Nephron progenitor cell (in vitro differentiated cells): ENCODE measurements around the gene AOPEP.
"Not testable (repeated sequence)": the region's sequence is repeated elsewhere in the genome, so short reads cannot be mapped to it uniquely, and the experiment has no call there.

Source experiments
- DNase-seq: peaks from one replicate; pipeline ENCODE4 v3.0.0; 2021
- H3K27ac Mint-ChIP-seq: 2 replicates; pipeline ENCODE4 v1.8.0; 2021; ENCODE audit warnings: mild to moderate bottlenecking, moderate library complexity, mixed read lengths
- H3K27me3 Mint-ChIP-seq: 2 replicates; pipeline ENCODE4 v1.8.0; 2021; ENCODE audit warnings: mild to moderate bottlenecking, low read depth, mixed read lengths; ENCODE audit not compliant: poor library complexity
- H3K36me3 Mint-ChIP-seq: 2 replicates; pipeline ENCODE4 v1.8.0; 2021; ENCODE audit warnings: low read depth, mixed read lengths
- H3K4me1 Mint-ChIP-seq: 2 replicates; pipeline ENCODE4 v1.8.0; 2021; ENCODE audit warnings: mixed read lengths
- H3K4me3 Mint-ChIP-seq: 2 replicates; pipeline ENCODE4 v1.8.0; 2021; ENCODE audit warnings: mild to moderate bottlenecking, moderate library complexity, mixed read lengths
- H3K9me3 Mint-ChIP-seq: 2 replicates; pipeline ENCODE4 v1.8.0; 2021; ENCODE audit warnings: mild to moderate bottlenecking, moderate library complexity, mixed read lengths
- TF ChIP-seq, protein P1 (sequence below): fragments of 200-600 bp; sonication (generic); IDR thresholded peaks from 2 replicates; pipeline ENCODE4 v1.5.0; 2021; ENCODE audit warnings: antibody characterized with exemption

Gene AOPEP

DNA sequence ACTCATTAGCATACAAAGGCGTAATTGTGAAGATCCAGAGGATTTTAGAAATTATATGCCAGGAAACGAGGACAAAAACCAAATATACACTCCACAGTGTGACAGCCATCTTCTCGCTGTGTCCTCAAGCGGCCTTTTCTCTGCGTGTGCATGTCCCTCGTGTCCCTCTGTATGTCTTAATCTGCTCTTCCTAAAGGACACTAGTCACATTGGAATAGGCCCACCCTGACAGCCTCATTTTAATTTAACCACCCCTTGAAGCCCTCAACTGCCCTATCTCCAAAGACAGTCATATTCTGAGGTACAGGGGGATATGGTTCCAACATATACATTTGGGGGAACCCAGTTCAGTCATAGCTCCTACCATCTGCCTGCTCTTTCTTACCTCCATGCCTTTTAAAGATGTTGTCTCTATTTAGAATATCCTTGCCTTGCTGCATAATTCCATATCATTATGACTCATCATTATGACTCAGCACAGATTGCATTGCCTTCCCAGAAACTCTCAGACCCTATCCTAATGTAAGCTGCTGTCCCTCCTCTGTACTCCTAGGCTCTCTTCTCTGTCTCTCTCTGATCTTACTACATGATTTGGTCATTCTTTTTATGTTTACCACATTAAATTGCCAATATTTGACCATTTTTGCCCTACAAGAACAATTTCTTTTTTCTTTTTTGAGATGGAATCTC, 210.9 kb downstream of the AOPEP start:
- DNase-seq: no peak
- H3K27ac Mint-ChIP-seq: no peak overlapping the region
- H3K4me3 Mint-ChIP-seq: no peak overlapping the region
- TF ChIP-seq, protein P1, sequence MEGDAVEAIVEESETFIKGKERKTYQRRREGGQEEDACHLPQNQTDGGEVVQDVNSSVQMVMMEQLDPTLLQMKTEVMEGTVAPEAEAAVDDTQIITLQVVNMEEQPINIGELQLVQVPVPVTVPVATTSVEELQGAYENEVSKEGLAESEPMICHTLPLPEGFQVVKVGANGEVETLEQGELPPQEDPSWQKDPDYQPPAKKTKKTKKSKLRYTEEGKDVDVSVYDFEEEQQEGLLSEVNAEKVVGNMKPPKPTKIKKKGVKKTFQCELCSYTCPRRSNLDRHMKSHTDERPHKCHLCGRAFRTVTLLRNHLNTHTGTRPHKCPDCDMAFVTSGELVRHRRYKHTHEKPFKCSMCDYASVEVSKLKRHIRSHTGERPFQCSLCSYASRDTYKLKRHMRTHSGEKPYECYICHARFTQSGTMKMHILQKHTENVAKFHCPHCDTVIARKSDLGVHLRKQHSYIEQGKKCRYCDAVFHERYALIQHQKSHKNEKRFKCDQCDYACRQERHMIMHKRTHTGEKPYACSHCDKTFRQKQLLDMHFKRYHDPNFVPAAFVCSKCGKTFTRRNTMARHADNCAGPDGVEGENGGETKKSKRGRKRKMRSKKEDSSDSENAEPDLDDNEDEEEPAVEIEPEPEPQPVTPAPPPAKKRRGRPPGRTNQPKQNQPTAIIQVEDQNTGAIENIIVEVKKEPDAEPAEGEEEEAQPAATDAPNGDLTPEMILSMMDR: no peak
- H3K36me3 Mint-ChIP-seq: peaks cover 10% of the 10 kb centered on the region
- H3K9me3 Mint-ChIP-seq: no peaks in the 10 kb centered on the region
- peaks cover 36% of the 10 kb centered on the region for H3K4me1 Mint-ChIP-seq
- no peaks in the 10 kb centered on the region for H3K27me3 Mint-ChIP-seq

DNA sequence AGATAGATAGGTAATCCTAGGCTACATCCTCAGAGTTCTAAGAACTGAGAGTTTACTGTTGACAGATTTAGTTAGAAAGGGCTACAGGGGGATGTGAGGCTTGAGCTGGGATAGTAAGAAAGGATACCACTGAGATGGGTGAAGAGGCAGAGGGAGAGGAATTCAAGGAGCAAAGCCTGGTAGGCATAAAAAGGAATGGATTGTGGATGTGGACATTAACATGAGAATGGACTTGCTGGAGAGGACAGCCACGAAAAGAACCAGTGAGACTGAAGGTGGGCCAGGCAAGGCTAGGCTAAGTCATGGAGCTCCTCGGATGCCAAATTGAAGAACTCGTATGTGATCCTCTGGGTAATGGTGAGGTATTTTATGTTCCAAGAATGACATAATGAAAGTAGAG, 211.9 kb downstream of the AOPEP start:
- Mint-ChIP-seq H3K36me3 (peaks cover 17% of the 10 kb centered on the region), H3K27me3 (no peaks in the 10 kb centered on the region), H3K9me3 (peaks cover 4% of the 10 kb centered on the region), H3K4me1 (peaks cover 29% of the 10 kb centered on the region), H3K27ac (peak overlapping the region; percentile 3), H3K4me3 (no peak overlapping the region)
- TF ChIP-seq, protein P1: no peak
- DNase-seq: no peak

DNA sequence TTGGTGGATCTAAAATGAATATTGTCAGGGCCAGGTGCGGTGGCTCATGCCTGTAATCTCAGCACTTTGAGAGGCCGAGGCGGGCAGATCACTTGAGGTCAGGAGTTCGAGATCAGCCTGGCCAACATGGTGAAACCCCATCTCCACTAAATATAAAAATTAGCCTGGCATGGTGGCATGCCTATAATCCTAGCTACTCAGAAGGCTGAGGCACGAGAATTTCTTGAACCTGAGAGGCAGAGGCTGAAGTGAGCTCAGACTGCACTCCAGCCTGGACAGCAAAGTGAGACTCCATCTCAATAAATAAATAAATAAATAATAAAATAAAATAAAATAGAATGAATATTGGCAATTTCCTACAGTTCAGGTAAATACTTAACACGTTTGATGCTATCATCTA, 213.8 kb downstream of the AOPEP start:
- not testable (repeated sequence) for H3K9me3 Mint-ChIP-seq, DNase-seq, H3K4me3 Mint-ChIP-seq, H3K27ac Mint-ChIP-seq, H3K27me3 Mint-ChIP-seq
- Mint-ChIP-seq H3K4me1 (peaks cover 26% of the 10 kb centered on the region), H3K36me3 (peaks cover 21% of the 10 kb centered on the region)

DNA sequence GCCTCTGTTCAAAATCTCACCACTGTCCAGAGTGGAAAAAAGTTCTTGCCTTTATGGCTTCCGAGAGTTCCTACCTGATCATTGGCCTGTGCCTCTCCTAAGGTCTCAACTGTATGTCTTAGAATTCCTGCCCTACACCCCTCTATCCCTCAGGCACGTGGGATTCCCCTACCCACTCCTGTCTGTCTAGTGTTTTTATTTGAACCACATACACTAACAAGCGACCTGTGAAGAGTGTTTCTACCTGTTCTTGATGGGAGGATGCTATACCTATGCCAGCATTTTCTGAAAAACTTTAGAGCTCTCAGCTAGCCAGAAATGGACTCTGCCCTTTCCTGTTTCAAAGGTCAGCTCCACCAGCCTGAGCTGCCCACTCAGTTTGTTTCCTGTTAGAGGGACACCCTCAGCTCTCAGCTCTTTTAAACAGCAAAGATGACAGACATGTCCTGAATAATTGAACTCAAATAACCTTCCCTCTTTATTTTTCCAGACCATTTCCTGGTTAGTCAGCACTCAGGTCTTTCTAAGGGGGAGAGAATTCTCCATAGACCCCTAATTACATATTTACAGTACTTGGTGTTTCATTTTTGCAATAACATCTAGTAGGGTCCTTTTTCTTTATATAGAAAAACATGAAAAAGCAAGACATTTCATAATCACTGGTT, 214.8 kb downstream of the AOPEP start:
- H3K27ac Mint-ChIP-seq: no peak overlapping the region
- peaks cover 4% of the 10 kb centered on the region for H3K9me3 Mint-ChIP-seq
- TF ChIP-seq, protein P1: no peak
- no peak overlapping the region for H3K4me3 Mint-ChIP-seq
- H3K4me1 Mint-ChIP-seq: peaks cover 24% of the 10 kb centered on the region
- H3K36me3 Mint-ChIP-seq: peaks cover 28% of the 10 kb centered on the region
- no peak for DNase-seq
- no peaks in the 10 kb centered on the region for H3K27me3 Mint-ChIP-seq

DNA sequence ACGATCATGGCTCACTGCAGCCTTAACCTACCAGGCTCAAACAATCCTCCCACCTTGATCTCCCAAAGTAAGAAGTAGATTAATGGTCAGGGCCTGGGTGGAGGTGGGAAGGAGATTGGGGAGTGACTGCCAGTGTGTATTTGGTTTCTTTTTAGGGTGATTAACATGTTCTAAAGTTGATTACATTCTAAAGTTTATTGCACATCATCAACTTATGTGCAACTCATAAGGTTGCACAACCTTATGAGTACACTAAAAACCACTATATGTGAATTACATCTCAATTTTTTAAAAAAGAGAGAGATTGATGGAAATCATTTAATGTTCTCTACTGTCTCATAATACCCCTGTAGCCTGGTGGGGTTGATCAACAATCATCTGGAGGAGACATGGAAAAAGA, 218.1 kb downstream of the AOPEP start:
- DNase-seq: no peak
- Mint-ChIP-seq H3K27ac (no peak overlapping the region), H3K4me1 (peaks cover 37% of the 10 kb centered on the region), H3K36me3 (peaks cover 28% of the 10 kb centered on the region), H3K27me3 (peaks cover 2% of the 10 kb centered on the region), H3K9me3 (peaks cover 4% of the 10 kb centered on the region), H3K4me3 (no peak overlapping the region)
- TF ChIP-seq, protein P1: no peak

DNA sequence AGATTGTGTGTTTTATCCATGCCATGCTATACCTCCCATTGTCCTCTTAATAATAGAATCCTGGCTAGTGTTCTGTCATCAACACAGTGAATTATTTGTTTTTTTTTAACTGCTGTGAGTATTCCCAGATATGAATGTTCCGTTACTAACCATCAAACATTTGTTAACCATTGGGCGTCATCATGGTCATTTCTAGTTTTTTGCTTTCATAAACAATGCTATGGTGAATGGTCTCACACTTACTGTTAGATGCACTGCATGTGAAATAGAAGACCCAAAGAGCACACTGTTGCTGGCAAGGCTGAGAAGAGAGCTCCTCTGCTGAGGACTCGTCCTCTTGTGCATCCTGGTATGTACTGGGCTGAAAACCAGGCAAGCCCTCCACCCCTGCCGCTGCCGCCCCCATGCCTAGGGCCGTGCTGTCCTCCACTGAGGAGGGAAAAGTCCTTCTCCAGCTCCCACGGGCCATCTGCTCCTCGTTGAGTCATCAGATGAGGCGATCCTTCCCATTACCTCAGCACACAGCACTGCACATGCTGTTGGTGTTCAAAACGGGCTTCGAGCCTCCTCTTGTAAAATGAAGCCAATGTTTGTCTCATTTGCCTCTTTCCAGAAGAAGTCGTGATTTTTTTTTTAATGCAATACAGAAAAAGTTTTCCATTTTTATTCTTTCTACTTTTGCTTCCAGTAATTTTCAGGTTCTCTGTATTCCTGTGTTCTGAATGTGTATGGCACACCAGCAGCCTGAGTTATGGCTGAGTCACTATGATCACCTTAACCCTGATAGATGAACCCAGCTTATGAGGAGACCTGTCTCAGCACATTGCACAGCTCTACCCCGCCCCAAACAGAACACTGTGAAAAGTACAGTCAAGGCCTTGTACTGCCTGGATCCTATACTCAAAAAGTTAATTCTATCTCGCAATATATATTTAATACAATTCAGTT, 219.0 kb downstream of the AOPEP start:
- H3K36me3 Mint-ChIP-seq: peaks cover 28% of the 10 kb centered on the region
- TF ChIP-seq, protein P1: no peak
- no peak overlapping the region for H3K4me3 Mint-ChIP-seq
- peak overlapping the region; percentile 78 for H3K27ac Mint-ChIP-seq
- no peak for DNase-seq
- peaks cover 4% of the 10 kb centered on the region for H3K9me3 Mint-ChIP-seq
- H3K4me1 Mint-ChIP-seq: peaks cover 45% of the 10 kb centered on the region
- peaks cover 6% of the 10 kb centered on the region for H3K27me3 Mint-ChIP-seq
